ENCODE results near the gene FCRL1. TPM values are rescaled to one million over a fixed set of nuclear protein-coding genes. Genes with fewer than 3 reads are reported as not detected.

Gene FCRL1
- total and polyA plus RNA-seq, 2 donors, result 0.61 to 4.0 TPM

GRCh38 chr1:157781048-157781447 lies 38.9 kb downstream of the FCRL1 start:
- DNase-seq (ENCODE audit: low read depth in 6 of 9, low spot score in 9 of 9), result no peak
- H3K4me1 ChIP-seq (ENCODE audit: control insufficient read depth in 2 of 2, insufficient read depth in 2 of 2, low read length in 2 of 2), result no peaks in the 10 kb centered on the region
- no peaks in the 10 kb centered on the region for H3K36me3 ChIP-seq (ENCODE audit: control insufficient read depth in 2 of 2, insufficient read depth in 2 of 2, low read length in 1 of 2)
- no peaks in the 10 kb centered on the region for H3K9me3 ChIP-seq (ENCODE audit: control insufficient read depth in 2 of 2, insufficient read depth in 1 of 2, low read length in 1 of 2)
- no peaks in the 10 kb centered on the region for H3K27me3 ChIP-seq (ENCODE audit: control insufficient read depth in 2 of 2, insufficient read depth in 1 of 2, low read length in 1 of 2)
- WGBS, result 13% methylated on average over 2 of the region's 2 CpGs
- no peak overlapping the region for H3K4me3 ChIP-seq (ENCODE audit: low read length in 2 of 2)
- no peak overlapping the region for H3K27ac ChIP-seq (ENCODE audit: low read depth in 1 of 2, low read length in 1 of 2)

- 76% methylated on average over 1 of the region's 1 CpG for WGBS
- Histone ChIP-seq H3K36me3 (ENCODE audit: control insufficient read depth in 2 of 2, insufficient read depth in 2 of 2, low read length in 1 of 2) (no peaks in the 10 kb centered on the region), H3K9me3 (ENCODE audit: control insufficient read depth in 2 of 2, insufficient read depth in 1 of 2, low read length in 1 of 2) (no peaks in the 10 kb centered on the region), H3K4me1 (ENCODE audit: control insufficient read depth in 2 of 2, insufficient read depth in 2 of 2, low read length in 2 of 2) (peaks cover 0 to 3% of the 10 kb centered on the region in 2 donors), H3K4me3 (ENCODE audit: low read length in 2 of 2) (no peak within 1 kb of the TSS), H3K27ac (ENCODE audit: low read depth in 1 of 2, low read length in 1 of 2) (no peak within 1 kb of the TSS), H3K27me3 (ENCODE audit: control insufficient read depth in 2 of 2, insufficient read depth in 1 of 2, low read length in 1 of 2) (no peaks in the 10 kb centered on the region)
- no peak for DNase-seq (ENCODE audit: low read depth in 6 of 9, low spot score in 9 of 9)
Measured at GRCh38 chr1:157776971-157777391, 42.9 kb downstream of the FCRL1 start, which contains the start of gene FCRL2. Gene FCRL2, minus strand, starts transcription at chr1:157777132. Its CDS starts 59 bp downstream, at chr1:157777073.

GRCh38 chr1:157775101-157775870 lies 44.6 kb downstream of the FCRL1 start:
- Histone ChIP-seq H3K9me3 (ENCODE audit: control insufficient read depth in 2 of 2, insufficient read depth in 1 of 2, low read length in 1 of 2) (no peaks in the 10 kb centered on the region), H3K4me1 (ENCODE audit: control insufficient read depth in 2 of 2, insufficient read depth in 2 of 2, low read length in 2 of 2) (peaks cover 0 to 3% of the 10 kb centered on the region in 2 donors), H3K27me3 (ENCODE audit: control insufficient read depth in 2 of 2, insufficient read depth in 1 of 2, low read length in 1 of 2) (no peaks in the 10 kb centered on the region), H3K36me3 (ENCODE audit: control insufficient read depth in 2 of 2, insufficient read depth in 2 of 2, low read length in 1 of 2) (no peaks in the 10 kb centered on the region), H3K4me3 (ENCODE audit: low read length in 2 of 2) (no peak overlapping the region), H3K27ac (ENCODE audit: low read depth in 1 of 2, low read length in 1 of 2) (no peak overlapping the region)
- DNase-seq (ENCODE audit: low read depth in 6 of 9, low spot score in 9 of 9), result no peak
- WGBS, result 95% methylated on average over 4 of the region's 4 CpGs

GRCh38 chr1:157774412-157774811 lies 45.5 kb downstream of the FCRL1 start:
- peaks cover 0 to 3% of the 10 kb centered on the region in 2 donors for H3K4me1 ChIP-seq (ENCODE audit: control insufficient read depth in 2 of 2, insufficient read depth in 2 of 2, low read length in 2 of 2)
- no peaks in the 10 kb centered on the region for H3K27me3 ChIP-seq (ENCODE audit: control insufficient read depth in 2 of 2, insufficient read depth in 1 of 2, low read length in 1 of 2)
- H3K9me3 ChIP-seq (ENCODE audit: control insufficient read depth in 2 of 2, insufficient read depth in 1 of 2, low read length in 1 of 2), result no peaks in the 10 kb centered on the region
- H3K36me3 ChIP-seq (ENCODE audit: control insufficient read depth in 2 of 2, insufficient read depth in 2 of 2, low read length in 1 of 2), result no peaks in the 10 kb centered on the region
- DNase-seq (ENCODE audit: low read depth in 6 of 9, low spot score in 9 of 9), result no peak
- no peak overlapping the region for H3K27ac ChIP-seq (ENCODE audit: low read depth in 1 of 2, low read length in 1 of 2)
- 86% methylated on average over 2 of the region's 2 CpGs for WGBS
- H3K4me3 ChIP-seq (ENCODE audit: low read length in 2 of 2), result no peak overlapping the region

- Histone ChIP-seq H3K4me1 (ENCODE audit: control insufficient read depth in 2 of 2, insufficient read depth in 2 of 2, low read length in 2 of 2) (peaks cover 0 to 3% of the 10 kb centered on the region in 2 donors), H3K27ac (ENCODE audit: low read depth in 1 of 2, low read length in 1 of 2) (no peak overlapping the region)
- 16% methylated on average over 1 of the region's 1 CpG for WGBS
Measured at GRCh38 chr1:157773493-157774350, 46.2 kb downstream of the FCRL1 start.

GRCh38 chr1:157771661-157772425 lies 48.1 kb downstream of the FCRL1 start:
- Histone ChIP-seq H3K36me3 (ENCODE audit: control insufficient read depth in 2 of 2, insufficient read depth in 2 of 2, low read length in 1 of 2) (no peaks in the 10 kb centered on the region), H3K9me3 (ENCODE audit: control insufficient read depth in 2 of 2, insufficient read depth in 1 of 2, low read length in 1 of 2) (no peaks in the 10 kb centered on the region), H3K27ac (ENCODE audit: low read depth in 1 of 2, low read length in 1 of 2) (no peak overlapping the region), H3K4me1 (ENCODE audit: control insufficient read depth in 2 of 2, insufficient read depth in 2 of 2, low read length in 2 of 2) (peaks cover 0 to 3% of the 10 kb centered on the region in 2 donors), H3K27me3 (ENCODE audit: control insufficient read depth in 2 of 2, insufficient read depth in 1 of 2, low read length in 1 of 2) (no peaks in the 10 kb centered on the region), H3K4me3 (ENCODE audit: low read length in 2 of 2) (no peak overlapping the region)
- WGBS, result 21% methylated on average over 8 of the region's 8 CpGs
- DNase-seq (ENCODE audit: low read depth in 6 of 9, low spot score in 9 of 9), result no peak

More at GRCh38 chr1:157773493-157774350, 46.2 kb downstream of the FCRL1 start:
- no peaks in the 10 kb centered on the region for H3K36me3 ChIP-seq (ENCODE audit: control insufficient read depth in 2 of 2, insufficient read depth in 2 of 2, low read length in 1 of 2)
- no peaks in the 10 kb centered on the region for H3K9me3 ChIP-seq (ENCODE audit: control insufficient read depth in 2 of 2, insufficient read depth in 1 of 2, low read length in 1 of 2)
- no peaks in the 10 kb centered on the region for H3K27me3 ChIP-seq (ENCODE audit: control insufficient read depth in 2 of 2, insufficient read depth in 1 of 2, low read length in 1 of 2)
- DNase-seq (ENCODE audit: low read depth in 6 of 9, low spot score in 9 of 9), result peak in 3 of 9 donors; percentile 3 to 50 (median 8)
- no peak overlapping the region for H3K4me3 ChIP-seq (ENCODE audit: low read length in 2 of 2)

- 92% methylated on average over 9 of the region's 9 CpGs for WGBS
- H3K9me3 ChIP-seq (ENCODE audit: control insufficient read depth in 2 of 2, insufficient read depth in 1 of 2, low read length in 1 of 2), result no peaks in the 10 kb centered on the region
- H3K4me1 ChIP-seq (ENCODE audit: control insufficient read depth in 2 of 2, insufficient read depth in 2 of 2, low read length in 2 of 2), result peaks cover 0 to 3% of the 10 kb centered on the region in 2 donors
- H3K4me3 ChIP-seq (ENCODE audit: low read length in 2 of 2), result no peak overlapping the region
- no peaks in the 10 kb centered on the region for H3K27me3 ChIP-seq (ENCODE audit: control insufficient read depth in 2 of 2, insufficient read depth in 1 of 2, low read length in 1 of 2)
- no peak overlapping the region for H3K27ac ChIP-seq (ENCODE audit: low read depth in 1 of 2, low read length in 1 of 2)
- H3K36me3 ChIP-seq (ENCODE audit: control insufficient read depth in 2 of 2, insufficient read depth in 2 of 2, low read length in 1 of 2), result no peaks in the 10 kb centered on the region
- no peak for DNase-seq (ENCODE audit: low read depth in 6 of 9, low spot score in 9 of 9)
Measured at GRCh38 chr1:157770442-157771043, 49.4 kb downstream of the FCRL1 start.

- Histone ChIP-seq H3K4me1 (ENCODE audit: control insufficient read depth in 2 of 2, insufficient read depth in 2 of 2, low read length in 2 of 2) (no peaks in the 10 kb centered on the region), H3K36me3 (ENCODE audit: control insufficient read depth in 2 of 2, insufficient read depth in 2 of 2, low read length in 1 of 2) (no peaks in the 10 kb centered on the region), H3K4me3 (ENCODE audit: low read length in 2 of 2) (no peak overlapping the region), H3K9me3 (ENCODE audit: control insufficient read depth in 2 of 2, insufficient read depth in 1 of 2, low read length in 1 of 2) (no peaks in the 10 kb centered on the region), H3K27me3 (ENCODE audit: control insufficient read depth in 2 of 2, insufficient read depth in 1 of 2, low read length in 1 of 2) (no peaks in the 10 kb centered on the region), H3K27ac (ENCODE audit: low read depth in 1 of 2, low read length in 1 of 2) (no peak overlapping the region)
- DNase-seq (ENCODE audit: low read depth in 6 of 9, low spot score in 9 of 9), result no peak
Measured at GRCh38 chr1:157766792-157767191, 53.1 kb downstream of the FCRL1 start.
